GM19043 (cell line): ENCODE data around the gene SSTR3.

Source experiments
- ATAC-seq: cut with Tn5 transposase; IDR thresholded peaks from one replicate; pipeline ENCODE4 v1.9.1; 2021; ENCODE audit warnings: low read depth; ENCODE audit not compliant: unreplicated experiment

The SSTR3 gene

GRCh38 chr22:37229805-37230672, 17.8 kb upstream of the SSTR3 start:
- no peak for ATAC-seq

- no peak for ATAC-seq
These were observed 16.9 kb upstream of the SSTR3 start for GRCh38 chr22:37229012-37229804.

- ATAC-seq = no peak
These were observed 16.1 kb upstream of the SSTR3 start for GRCh38 chr22:37228106-37229011.

GRCh38 chr22:37226514-37226913, 14.2 kb upstream of the SSTR3 start:
- no peak for ATAC-seq

- no peak for ATAC-seq
These were observed 13.8 kb upstream of the SSTR3 start for GRCh38 chr22:37226087-37226486.

- ATAC-seq = no peak
These were observed 13.2 kb upstream of the SSTR3 start for GRCh38 chr22:37225481-37225880.

- no peak for ATAC-seq
These were observed 12.6 kb upstream of the SSTR3 start for GRCh38 chr22:37224757-37225420.

GRCh38 chr22:37223965-37224551, 11.8 kb upstream of the SSTR3 start:
- no peak for ATAC-seq

- no peak for ATAC-seq
These were observed 10.2 kb upstream of the SSTR3 start for GRCh38 chr22:37222440-37222971.

GRCh38 chr22:37221424-37222333, 9.4 kb upstream of the SSTR3 start:
- ATAC-seq = no peak

GRCh38 chr22:37220543-37220981, 8.3 kb upstream of the SSTR3 start:
- no peak for ATAC-seq

GRCh38 chr22:37219533-37219932, 7.3 kb upstream of the SSTR3 start:
- no peak for ATAC-seq

GRCh38 chr22:37218771-37219411, 6.6 kb upstream of the SSTR3 start:
- peak; percentile 68 for ATAC-seq

- ATAC-seq = no peak
These were observed 6.1 kb upstream of the SSTR3 start for GRCh38 chr22:37218399-37218770.

GRCh38 chr22:37215890-37216289, 3.6 kb upstream of the SSTR3 start:
- no peak for ATAC-seq

GRCh38 chr22:37214731-37215030, 2.4 kb upstream of the SSTR3 start:
- ATAC-seq = no peak

- ATAC-seq = no peak
These were observed 1.9 kb upstream of the SSTR3 start for GRCh38 chr22:37213941-37214730.
